HepG2 (cell line): Measurements from ENCODE around the gene CCDC121. TPM values are rescaled to one million over a fixed set of nuclear protein-coding genes. Genes with fewer than 3 reads are reported as not detected.

Source experiments
- ASH2L ChIP-seq: fragments of 300-600, 200-600 bp; sonication (generic); IDR thresholded peaks from 2 replicates; pipeline ENCODE4 v1.7.0; 2017; ENCODE audit warnings: low read depth, mild to moderate bottlenecking, moderate library complexity, mixed read lengths, low read length; ENCODE audit not compliant: insufficient read length
- CEBPG ChIP-seq: IDR thresholded peaks from 2 replicates; pipeline ENCODE4 v1.6.1; 2016
- HNF4G ChIP-seq, 2 experiments: sonication (generic) in 1 of 2; formaldehyde crosslinking in 1 of 2; IDR thresholded peaks; 2 replicates each; pipeline versions ENCODE4 v1.4.0 to v1.6.1; 2011 to 2020; ENCODE audit warnings: borderline replicate concordance in 2 of 2, low read depth in 2 of 2, mild to moderate bottlenecking in 2 of 2, low read length in 1 of 2, missing genetic modification reagents in 1 of 2, moderate library complexity in 1 of 2
- KIAA2018 ChIP-seq: sonication (generic); formaldehyde crosslinking; IDR thresholded peaks from 2 replicates; pipeline ENCODE4 v1.5.0; 2020; ENCODE audit warnings: mild to moderate bottlenecking, missing genetic modification reagents, borderline replicate concordance
- NFYB ChIP-seq: sonication (generic); formaldehyde crosslinking; IDR thresholded peaks from 2 replicates; pipeline ENCODE4 v1.4.0; 2020; ENCODE audit warnings: missing genetic modification reagents
- NFYC ChIP-seq: IDR thresholded peaks from 2 replicates; pipeline ENCODE4 v1.6.1; 2016; ENCODE audit warnings: missing genetic modification reagents, missing compliant biosample characterization
- RNF2 ChIP-seq: fragments of 450-650 bp; conservative IDR thresholded peaks from 2 replicates; pipeline ENCODE4 v1.6.1; 2016; ENCODE audit warnings: low read depth
- SETDB1 ChIP-seq: sonication (generic); formaldehyde crosslinking; IDR thresholded peaks from 2 replicates; pipeline ENCODE4 v1.5.1; 2020; ENCODE audit warnings: missing genetic modification reagents, mild to moderate bottlenecking, borderline replicate concordance
- SMAD3 ChIP-seq: sonication (generic); formaldehyde crosslinking; IDR thresholded peaks from 2 replicates; pipeline ENCODE4 v1.4.0; 2020; ENCODE audit warnings: missing genetic modification reagents
- SP140L ChIP-seq: sonication (generic); formaldehyde crosslinking; IDR thresholded peaks from 2 replicates; pipeline ENCODE4 v1.4.0; 2020; ENCODE audit warnings: missing genetic modification reagents, borderline replicate concordance
- ZBTB2 ChIP-seq: sonication (generic); formaldehyde crosslinking; IDR thresholded peaks from 2 replicates; pipeline ENCODE4 v1.8.0; 2022; ENCODE audit warnings: low read depth, missing genetic modification reagents
- ZBTB37 ChIP-seq: sonication (generic); formaldehyde crosslinking; IDR thresholded peaks from 2 replicates; pipeline ENCODE4 v1.4.0; 2020; ENCODE audit warnings: mild to moderate bottlenecking, missing genetic modification reagents
- ZFP36 ChIP-seq: fragments of 150-350 bp; IDR thresholded peaks from 2 replicates; pipeline ENCODE4 v1.6.1; 2018; ENCODE audit warnings: borderline replicate concordance, low read length, low read depth; ENCODE audit not compliant: partially characterized antibody
- ZFP90 ChIP-seq: sonication (generic); formaldehyde crosslinking; IDR thresholded peaks from 2 replicates; pipeline ENCODE4 v1.8.0; 2022; ENCODE audit warnings: missing genetic modification reagents, mild to moderate bottlenecking, inconsistent platforms, borderline replicate concordance
- ZNF34 ChIP-seq: sonication (generic); formaldehyde crosslinking; IDR thresholded peaks from 2 replicates; pipeline ENCODE4 v1.4.0; 2020; ENCODE audit warnings: mild to moderate bottlenecking, missing genetic modification reagents, borderline replicate concordance
- ZNF562 ChIP-seq: sonication (generic); formaldehyde crosslinking; IDR thresholded peaks from 2 replicates; pipeline ENCODE4 v1.8.0; 2022; ENCODE audit warnings: missing genetic modification reagents, borderline replicate concordance
- ZNF615 ChIP-seq: sonication (generic); formaldehyde crosslinking; IDR thresholded peaks from 2 replicates; pipeline ENCODE4 v1.5.0; 2020; ENCODE audit warnings: mild to moderate bottlenecking, missing genetic modification reagents, borderline replicate concordance
- polyA plus RNA-seq, 8 experiments: library from polyadenylated mRNA; depleted of rRNA in 3 of 8; stranded (reverse) in 7 of 8; unstranded in 1 of 8; fragments of >200 nt; fragmentation: Illumina TruSeq in 4 of 8; extraction: Trizol in 4 of 8; gene quantifications; 2 replicates each; pipeline versions ENCODE4 v1.2.1 to v1.2.3, GENCODE V29; 2011 to 2016; ENCODE audit warnings: low read depth in 4 of 8, missing spikeins in 1 of 8, mixed read lengths in 1 of 8; ENCODE audit not compliant: insufficient read depth in 1 of 8
- total RNA-seq, 5 experiments: library from RNA; depleted of rRNA; stranded (reverse); fragments of >200 nt; fragmentation: Illumina TruSeq; extraction: Trizol; gene quantifications; 2 replicates each; pipeline ENCODE4 v1.2.3, GENCODE V29; 2016; ENCODE audit warnings: low read depth in 1 of 5

The CCDC121 gene
- total and polyA plus RNA-seq, 2 of the 13 experiments (the other 11 are each of a cell fraction or from before 2014, with no cell fraction given): 1.9 to 3.0 TPM

GRCh38 chr2:27628767-27629709, at the start of gene CCDC121, which contains the start of gene GPN1 (continued):
- no peak for TF ChIP-seq ZBTB2 (CRISPR knock-in tag)
- no peak for TF ChIP-seq RNF2
- 0 out of 2 replicates have a peak, but pooled peaks have one; percentile 39 for TF ChIP-seq NFYC (CRISPR knock-in tag)
- peak; percentile 92 for TF ChIP-seq SMAD3 (CRISPR knock-in tag)
- TF ChIP-seq ZNF34 (CRISPR knock-in tag): no peak
- no peak for TF ChIP-seq SETDB1 (CRISPR knock-in tag)
- no peak for TF ChIP-seq ZNF562 (CRISPR knock-in tag)
- TF ChIP-seq ZFP36: no peak
- TF ChIP-seq CEBPG (CRISPR knock-in tag): peak; percentile 49
- TF ChIP-seq NFYB (CRISPR knock-in tag): no peak; the same call in 1 of the 2 replicates
- TF ChIP-seq SP140L: peak; percentile 66; the same call in 1 of the 2 replicates
- peak; percentile 50; the same call in 1 of the 2 replicates for TF ChIP-seq ZBTB37 (CRISPR knock-in tag)
- TF ChIP-seq ZFP90 (CRISPR knock-in tag): peak; percentile 95
- TF ChIP-seq ASH2L: peak; percentile 95
- TF ChIP-seq HNF4G (IDR thresholded peaks at IDR 0.05; ENCODE audit: borderline replicate concordance, low read depth, low read length): no peak
- TF ChIP-seq HNF4G (CRISPR knock-in tag; IDR thresholded peaks at IDR 0.05; ENCODE audit: borderline replicate concordance, low read depth): no peak
- TF ChIP-seq ZNF615 (CRISPR knock-in tag): peak; percentile 61; the same call in 1 of the 2 replicates
- TF ChIP-seq KIAA2018 (CRISPR knock-in tag): no peak
